AG09319 (cell line): ENCODE data around the gene TRPC6.

Source experiments
- DNase-seq: peaks from one replicate; pipeline ENCODE4 v3.0.0-alpha.2; 2010; ENCODE audit warnings: low read depth; ENCODE audit errors: extremely low read depth
- CTCF ChIP-seq: IDR thresholded peaks from 2 replicates; pipeline ENCODE4 v1.5.1; 2011; ENCODE audit warnings: low read depth, mild to moderate bottlenecking, inconsistent platforms, low read length, moderate library complexity

Gene TRPC6

DNA sequence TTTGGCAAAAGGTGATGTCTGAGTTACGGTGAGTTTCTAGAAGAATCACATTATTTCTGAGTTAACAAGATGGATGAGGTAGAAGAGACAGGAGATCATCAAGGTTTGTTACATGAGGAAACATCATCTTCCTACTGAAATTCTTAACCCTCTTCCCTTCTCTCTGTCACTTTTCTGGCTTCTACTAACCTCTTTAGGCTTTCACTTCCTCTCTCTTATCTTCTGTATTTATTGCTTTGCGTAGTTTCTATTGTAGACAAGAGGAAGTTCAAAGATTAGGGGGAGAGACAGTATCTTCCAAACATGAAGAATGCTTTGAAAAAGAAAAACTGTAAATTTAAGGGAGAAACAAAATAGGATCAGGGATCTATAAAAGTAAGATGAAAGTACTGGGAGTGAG lies 75.4 kb downstream of the TRPC6 start:
- DNase-seq, result no peak
- no peak for TF ChIP-seq CTCF

DNA sequence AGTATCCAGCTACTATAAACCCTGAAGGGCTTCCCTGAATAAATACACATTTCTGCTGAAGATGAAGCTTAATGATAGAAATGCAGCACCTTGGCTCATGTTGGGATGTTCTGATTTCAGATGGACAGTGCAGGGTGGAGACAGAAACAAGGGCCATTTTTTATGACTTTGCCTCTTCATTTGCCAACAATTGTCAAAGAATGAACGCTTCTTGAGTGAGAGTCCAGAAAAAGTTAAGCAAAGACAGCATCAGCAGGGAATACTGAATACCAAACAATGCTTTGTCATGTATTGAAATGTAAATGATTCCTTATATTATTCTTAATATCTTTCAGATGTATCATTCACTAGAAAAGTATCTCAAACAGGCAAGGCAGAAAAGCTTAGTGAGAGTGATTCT lies 84.9 kb downstream of the TRPC6 start:
- TF ChIP-seq CTCF, result no peak

GRCh38 chr11:101497291-101497690 lies 86.5 kb downstream of the TRPC6 start:
- TF ChIP-seq CTCF, result no peak
- DNase-seq, result no peak

More for the DNA sequence above, 84.9 kb downstream of the TRPC6 start:
- DNase-seq, result no peak

- DNase-seq, result peak; percentile 65
- TF ChIP-seq CTCF, result no peak
Measured at GRCh38 chr11:101487775-101488174, 96.0 kb downstream of the TRPC6 start.

- DNase-seq, result no peak
- TF ChIP-seq CTCF, result no peak
Measured at GRCh38 chr11:101482556-101483124, 101.2 kb downstream of the TRPC6 start.

- no peak for TF ChIP-seq CTCF
- no peak for DNase-seq
Measured at GRCh38 chr11:101478587-101479369, 105.0 kb downstream of the TRPC6 start.

DNA sequence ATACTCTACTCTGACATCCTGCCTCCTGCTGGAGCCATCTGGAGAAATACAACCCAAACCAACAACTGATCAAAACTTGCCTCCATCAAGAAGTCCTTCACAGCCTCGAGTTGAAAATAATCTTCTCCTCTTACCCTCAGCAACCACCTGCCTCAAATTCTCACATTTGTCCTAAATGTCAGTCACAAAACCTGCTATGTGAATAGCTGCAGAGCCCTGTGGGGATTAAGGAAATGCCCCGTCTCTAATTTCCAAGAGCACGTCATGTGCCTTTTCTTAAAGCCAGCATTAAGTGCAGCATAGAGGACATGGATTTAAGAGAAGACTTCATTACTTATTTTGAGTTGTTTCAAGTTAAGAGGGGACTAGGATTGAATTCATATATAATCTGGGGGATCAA lies 105.9 kb downstream of the TRPC6 start:
- no peak for TF ChIP-seq CTCF
- no peak for DNase-seq
